ENCODE results near the gene TTYH1.
"Not testable (repeated sequence)": the region's sequence is repeated elsewhere in the genome, so short reads cannot be mapped to it uniquely, and the experiment has no call there.

Gene TTYH1

DNA sequence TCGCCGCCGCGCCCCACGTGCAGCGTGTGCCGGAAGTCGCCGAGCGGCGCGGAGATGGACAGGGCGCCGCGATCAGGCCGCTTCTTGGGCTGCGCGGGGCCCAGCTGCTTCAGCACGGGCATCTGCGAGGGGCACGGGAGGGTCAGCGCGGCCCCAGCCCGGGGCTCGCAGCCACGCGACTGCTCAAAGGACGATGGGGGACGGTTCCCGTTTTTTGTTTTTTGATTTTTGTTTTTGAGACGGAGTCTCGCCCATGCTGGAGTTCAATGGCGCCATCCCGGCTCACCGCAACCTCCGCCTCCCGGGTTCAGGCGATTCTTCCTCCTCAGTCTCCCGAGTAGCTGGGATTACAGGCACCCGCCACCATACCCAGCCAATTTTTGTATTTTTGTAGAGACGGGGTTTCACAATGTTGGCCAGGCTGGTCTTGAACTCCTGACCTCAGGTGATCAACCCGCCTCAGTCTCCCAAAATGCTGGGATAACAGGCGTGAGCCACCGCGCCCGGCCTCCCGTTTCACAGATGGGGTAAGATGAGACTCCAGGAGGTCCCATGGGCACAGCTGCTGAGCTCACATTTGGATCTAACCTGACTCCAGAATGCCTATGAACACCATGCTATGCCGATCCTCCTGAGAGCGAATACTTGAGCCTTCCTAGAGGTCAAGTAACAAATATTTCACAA, 50.3 kb downstream of the TTYH1 start:
- TF ChIP-seq GABPA (IDR thresholded peaks at IDR 0.05; ENCODE audit: low read depth) (no peak), SPI1 (IDR thresholded peaks at IDR 0.05; ENCODE audit: borderline replicate concordance, low read depth) (no peak), CTCF (IDR thresholded peaks at IDR 0.05; ENCODE audit: insufficient read depth, low read length) (no peak)
- TF ChIP-seq, protein P1, sequence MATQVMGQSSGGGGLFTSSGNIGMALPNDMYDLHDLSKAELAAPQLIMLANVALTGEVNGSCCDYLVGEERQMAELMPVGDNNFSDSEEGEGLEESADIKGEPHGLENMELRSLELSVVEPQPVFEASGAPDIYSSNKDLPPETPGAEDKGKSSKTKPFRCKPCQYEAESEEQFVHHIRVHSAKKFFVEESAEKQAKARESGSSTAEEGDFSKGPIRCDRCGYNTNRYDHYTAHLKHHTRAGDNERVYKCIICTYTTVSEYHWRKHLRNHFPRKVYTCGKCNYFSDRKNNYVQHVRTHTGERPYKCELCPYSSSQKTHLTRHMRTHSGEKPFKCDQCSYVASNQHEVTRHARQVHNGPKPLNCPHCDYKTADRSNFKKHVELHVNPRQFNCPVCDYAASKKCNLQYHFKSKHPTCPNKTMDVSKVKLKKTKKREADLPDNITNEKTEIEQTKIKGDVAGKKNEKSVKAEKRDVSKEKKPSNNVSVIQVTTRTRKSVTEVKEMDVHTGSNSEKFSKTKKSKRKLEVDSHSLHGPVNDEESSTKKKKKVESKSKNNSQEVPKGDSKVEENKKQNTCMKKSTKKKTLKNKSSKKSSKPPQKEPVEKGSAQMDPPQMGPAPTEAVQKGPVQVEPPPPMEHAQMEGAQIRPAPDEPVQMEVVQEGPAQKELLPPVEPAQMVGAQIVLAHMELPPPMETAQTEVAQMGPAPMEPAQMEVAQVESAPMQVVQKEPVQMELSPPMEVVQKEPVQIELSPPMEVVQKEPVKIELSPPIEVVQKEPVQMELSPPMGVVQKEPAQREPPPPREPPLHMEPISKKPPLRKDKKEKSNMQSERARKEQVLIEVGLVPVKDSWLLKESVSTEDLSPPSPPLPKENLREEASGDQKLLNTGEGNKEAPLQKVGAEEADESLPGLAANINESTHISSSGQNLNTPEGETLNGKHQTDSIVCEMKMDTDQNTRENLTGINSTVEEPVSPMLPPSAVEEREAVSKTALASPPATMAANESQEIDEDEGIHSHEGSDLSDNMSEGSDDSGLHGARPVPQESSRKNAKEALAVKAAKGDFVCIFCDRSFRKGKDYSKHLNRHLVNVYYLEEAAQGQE (IDR thresholded peaks at IDR 0.05; ENCODE audit: insufficient replicate concordance, low read depth): no peak
- H3K27ac ChIP-seq (replicated peaks): no peak overlapping the region
- H3K4me3 ChIP-seq (replicated peaks; ENCODE audit: insufficient read depth, low read length): no peak overlapping the region
- no peak for DNase-seq (ENCODE audit: low read depth in 1 of 2, low spot score in 1 of 2)
- H3K27me3 ChIP-seq (ENCODE audit: insufficient read depth, poor library complexity, severe bottlenecking): peaks cover 31% of the 10 kb centered on the region

DNA sequence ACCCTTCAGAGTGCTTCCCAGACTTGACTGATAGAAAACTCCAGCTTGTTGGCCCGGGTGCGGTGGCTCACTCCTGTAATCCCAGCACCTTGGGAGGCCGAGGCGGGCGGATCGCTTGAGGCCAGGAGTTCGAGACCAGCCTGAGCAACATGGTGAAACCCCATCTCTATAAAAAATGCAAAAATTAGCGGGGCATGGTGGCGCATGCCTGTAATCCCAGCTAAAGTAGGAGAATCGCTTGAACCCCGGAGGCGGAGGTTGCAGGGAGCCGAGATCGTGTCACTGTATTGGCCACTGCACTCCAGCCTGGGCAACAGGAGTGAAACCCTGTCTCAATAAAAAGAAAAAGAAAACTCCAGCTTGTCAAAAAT, 50.8 kb downstream of the TTYH1 start:
- not testable (repeated sequence) for H3K27ac ChIP-seq (replicated peaks); H3K4me3 ChIP-seq (replicated peaks; ENCODE audit: insufficient read depth, low read length); DNase-seq (ENCODE audit: low read depth in 1 of 2, low spot score in 1 of 2)
- H3K27me3 ChIP-seq (ENCODE audit: insufficient read depth, poor library complexity, severe bottlenecking): peaks cover 36% of the 10 kb centered on the region

DNA sequence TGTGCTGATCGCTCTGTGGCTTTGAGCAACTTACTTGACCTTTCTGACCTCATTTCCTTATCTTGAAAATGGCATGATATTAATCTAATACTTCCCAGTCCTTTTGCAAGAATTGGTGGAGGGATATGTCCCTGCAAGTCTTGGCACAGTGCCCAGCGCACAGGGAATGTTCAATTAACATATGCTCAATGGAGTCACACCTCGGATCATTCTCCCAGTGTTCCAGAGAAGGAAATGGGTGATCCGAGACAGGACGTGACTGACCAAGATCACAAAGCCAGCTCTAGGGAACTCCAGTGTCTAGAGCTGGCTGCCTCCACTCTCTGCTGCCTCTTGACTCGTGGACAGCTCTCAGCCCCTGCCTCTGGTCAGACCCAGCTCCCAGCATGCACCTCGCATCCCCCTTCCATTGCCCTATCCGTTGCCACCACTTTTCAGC, 54.3 kb downstream of the TTYH1 start:
- Histone ChIP-seq H3K4me3 (replicated peaks; ENCODE audit: insufficient read depth, low read length) (no peak overlapping the region), H3K27ac (replicated peaks) (no peak overlapping the region), H3K27me3 (ENCODE audit: insufficient read depth, poor library complexity, severe bottlenecking) (peaks cover 52% of the 10 kb centered on the region)
- DNase-seq (ENCODE audit: low read depth in 1 of 2, low spot score in 1 of 2): no peak
- TF ChIP-seq SPI1 (IDR thresholded peaks at IDR 0.05; ENCODE audit: borderline replicate concordance, low read depth) (no peak), POLR2AphosphoS5 (IDR thresholded peaks at IDR 0.05; ENCODE audit: low read depth) (no peak), GABPA (IDR thresholded peaks at IDR 0.05; ENCODE audit: low read depth) (no peak)
- TF ChIP-seq, protein P1 (IDR thresholded peaks at IDR 0.05; ENCODE audit: insufficient replicate concordance, low read depth): no peak

- H3K27ac ChIP-seq (replicated peaks): no peak overlapping the region
- TF ChIP-seq GABPA (IDR thresholded peaks at IDR 0.05; ENCODE audit: low read depth): no peak
- no peak for DNase-seq (ENCODE audit: low read depth in 1 of 2, low spot score in 1 of 2)
- no peak overlapping the region for H3K4me3 ChIP-seq (replicated peaks; ENCODE audit: insufficient read depth, low read length)
- H3K27me3 ChIP-seq (ENCODE audit: insufficient read depth, poor library complexity, severe bottlenecking): peaks cover 57% of the 10 kb centered on the region
Measured at GRCh38 chr19:54470276-54470887, 55.1 kb downstream of the TTYH1 start.

DNA sequence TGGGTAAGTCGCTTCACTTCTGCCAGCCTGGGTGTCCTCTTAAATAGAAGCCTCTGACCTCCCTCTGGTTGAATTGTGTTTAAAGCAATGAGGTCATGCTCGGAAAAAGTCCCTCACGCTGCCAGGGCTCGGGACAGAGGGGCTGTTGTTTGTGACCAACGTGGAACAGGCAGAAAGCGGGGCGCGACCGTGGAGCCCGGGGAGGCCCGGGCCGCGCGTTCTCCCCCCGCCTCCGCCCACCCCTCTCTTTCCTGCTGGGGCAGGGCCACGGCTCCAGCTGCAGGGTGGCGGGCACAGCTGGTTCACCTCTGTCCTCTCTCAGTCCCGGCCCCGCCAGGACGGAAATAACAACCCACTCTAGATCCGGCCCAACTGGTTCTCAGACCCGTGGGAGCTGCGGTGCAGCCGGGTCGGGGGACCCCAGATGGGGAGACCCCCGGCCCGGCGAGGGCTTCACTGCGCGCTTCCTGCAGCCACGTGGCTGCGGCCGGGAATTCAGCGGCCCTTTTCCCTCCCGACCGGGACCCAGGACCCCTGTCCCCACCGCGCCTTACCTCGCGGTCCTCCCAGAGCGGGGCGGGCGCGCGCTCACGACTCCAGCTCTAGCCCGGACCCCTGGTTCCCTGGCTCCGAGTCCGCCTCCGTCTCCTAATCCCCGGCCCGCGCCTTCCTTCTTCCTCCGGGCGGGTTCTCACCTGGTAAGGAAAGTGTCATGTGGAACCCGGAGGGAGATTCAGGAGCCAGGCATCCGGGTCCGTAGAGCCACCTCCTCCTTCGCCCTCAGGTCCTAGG, 55.9 kb downstream of the TTYH1 start:
- Histone ChIP-seq H3K27ac (replicated peaks) (no peak overlapping the region), H3K27me3 (ENCODE audit: insufficient read depth, poor library complexity, severe bottlenecking) (peaks cover 55% of the 10 kb centered on the region), H3K4me3 (replicated peaks; ENCODE audit: insufficient read depth, low read length) (no peak overlapping the region; the same call in 1 of the 2 replicates)
- TF ChIP-seq SPI1 (IDR thresholded peaks at IDR 0.05; ENCODE audit: borderline replicate concordance, low read depth) (no peak), CTCF (IDR thresholded peaks at IDR 0.05; ENCODE audit: insufficient read depth, low read length) (no peak), POLR2AphosphoS5 (IDR thresholded peaks at IDR 0.05; ENCODE audit: low read depth) (no peak), GABPA (IDR thresholded peaks at IDR 0.05; ENCODE audit: low read depth) (no peak)
- TF ChIP-seq, protein P1 (IDR thresholded peaks at IDR 0.05; ENCODE audit: insufficient replicate concordance, low read depth): no peak
- DNase-seq (ENCODE audit: low read depth in 1 of 2, low spot score in 1 of 2): no peak
